OCI-LY1 (cell line): Measurements from ENCODE around the gene LY6G5C.

Source experiments
- CTCF ChIP-seq: fragments of 200-600 bp; sonication (generic), shearing (Covaris generic); IDR thresholded peaks from 2 replicates; pipeline ENCODE4 v1.5.1; 2017; ENCODE audit warnings: mild to moderate bottlenecking, antibody characterized with exemption, low read length, moderate library complexity, mixed read lengths
- EZH2 ChIP-seq: fragments of 200-600 bp; sonication (generic), shearing (Covaris generic); IDR thresholded peaks from 2 replicates; pipeline ENCODE4 v1.8.0; 2017; ENCODE audit warnings: borderline replicate concordance, mixed run types, mild to moderate bottlenecking, antibody characterized with exemption, low read length, moderate library complexity, mixed read lengths

- TF ChIP-seq CTCF, result no peak
- TF ChIP-seq EZH2, result no peak
These were observed 32.6 kb upstream of the LY6G5C start for GRCh38 chr6:31713465-31713864.
